CD14-positive monocyte (primary cell): ENCODE measurements around the gene WEE1. TPM values are rescaled to one million over a fixed set of nuclear protein-coding genes. Genes with fewer than 3 reads are reported as not detected.

Experiments
- DNase-seq, 3 donors: peaks; one replicate each; pipeline ENCODE4 v3.0.0-alpha.2; 2011 to 2022
- H2AFZ ChIP-seq: 2 replicates; pipeline ENCODE4 v1.6.0; 2012; ENCODE audit warnings: mild to moderate bottlenecking, low read depth, low read length, inconsistent platforms; ENCODE audit not compliant: insufficient read depth, poor library complexity, severe bottlenecking
- H3K27ac ChIP-seq, 2 donors: 1 replicate in 1 of 2; 2 replicates in 1 of 2; pipeline ENCODE4 v1.5.1; 2012 to 2013; ENCODE audit warnings: low read length in 2 of 2, control low read depth in 1 of 2, inconsistent platforms in 1 of 2, low read depth in 1 of 2, mild to moderate bottlenecking in 1 of 2
- H3K27me3 ChIP-seq, 2 donors: one replicate each; pipeline versions ENCODE4 v1.6.0 to v1.6.1; 2011 to 2013; ENCODE audit warnings: low read length in 2 of 2; ENCODE audit not compliant: control insufficient read depth in 2 of 2, insufficient read depth in 2 of 2
- H3K36me3 ChIP-seq, 2 donors: replicated peaks in 1 of 2; 1 replicate in 1 of 2; 2 replicates in 1 of 2; pipeline versions ENCODE4 v1.5.1 to v1.6.1; 2012 to 2013; ENCODE audit warnings: low read length in 2 of 2, control low read depth in 1 of 2, inconsistent platforms in 1 of 2, mild to moderate bottlenecking in 1 of 2; ENCODE audit not compliant: insufficient read depth in 2 of 2, control insufficient read depth in 1 of 2
- H3K4me1 ChIP-seq, 2 donors: 1 replicate in 1 of 2; 2 replicates in 1 of 2; pipeline versions ENCODE4 v1.5.1 to v1.6.1; 2012 to 2013; ENCODE audit warnings: low read length in 2 of 2, control low read depth in 1 of 2, inconsistent platforms in 1 of 2, mild to moderate bottlenecking in 1 of 2, moderate library complexity in 1 of 2; ENCODE audit not compliant: insufficient read depth in 2 of 2, control insufficient read depth in 1 of 2
- H3K4me2 ChIP-seq: replicated peaks from 2 replicates; pipeline ENCODE3; 2012; ENCODE audit warnings: low read length, moderate library complexity, mild to moderate bottlenecking; ENCODE audit not compliant: poor library complexity, severe bottlenecking; ENCODE audit errors: extremely low read depth
- H3K4me3 ChIP-seq, 3 experiments: fragments of 200-600 bp in 1 of 3; sonication (generic) in 1 of 3; replicated peaks in 1 of 3; 1 replicate in 2 of 3; 2 replicates in 1 of 3; pipeline ENCODE4 v1.5.1; 2011 to 2013; ENCODE audit warnings: low read length in 3 of 3, mild to moderate bottlenecking in 3 of 3, control low read depth in 2 of 3, low read depth in 2 of 3, inconsistent platforms in 1 of 3, moderate library complexity in 1 of 3
- H3K79me2 ChIP-seq: 2 replicates; pipeline ENCODE4 v1.6.0; 2012; ENCODE audit warnings: mild to moderate bottlenecking, control low read depth, inconsistent platforms, low read length, moderate library complexity; ENCODE audit not compliant: insufficient read depth
- H3K9ac ChIP-seq: 2 replicates; pipeline ENCODE4 v1.6.0; 2017; ENCODE audit warnings: low read length, mild to moderate bottlenecking; ENCODE audit not compliant: insufficient read depth, poor library complexity, severe bottlenecking
- H3K9me3 ChIP-seq, 2 donors: replicated peaks in 1 of 2; 1 replicate in 1 of 2; 2 replicates in 1 of 2; pipeline versions ENCODE4 v1.5.1 to v1.6.1; 2012 to 2013; ENCODE audit warnings: low read length in 2 of 2, control low read depth in 1 of 2; ENCODE audit not compliant: control insufficient read depth in 1 of 2, insufficient read depth in 1 of 2
- H4K20me1 ChIP-seq: 2 replicates; pipeline ENCODE4 v1.6.0; 2012; ENCODE audit warnings: mild to moderate bottlenecking, low read length, control low read depth, moderate library complexity; ENCODE audit not compliant: insufficient read depth
- H3K27ac Mint-ChIP-seq, 7 donors: one replicate each; pipeline ENCODE4 v1.8.0; 2020; ENCODE audit warnings: mild to moderate bottlenecking in 7 of 7, mixed read lengths in 7 of 7, moderate library complexity in 6 of 7, inconsistent platforms in 2 of 7
- H3K27me3 Mint-ChIP-seq, 3 donors: one replicate each; pipeline ENCODE4 v1.8.0; 2021 to 2022; ENCODE audit warnings: low read depth in 3 of 3, mild to moderate bottlenecking in 3 of 3, mixed read lengths in 3 of 3, moderate library complexity in 3 of 3, inconsistent platforms in 1 of 3
- H3K36me3 Mint-ChIP-seq, 2 donors: one replicate each; pipeline ENCODE4 v1.8.0; 2020; ENCODE audit warnings: mixed read lengths in 2 of 2, inconsistent platforms in 1 of 2, mild to moderate bottlenecking in 1 of 2
- H3K4me1 Mint-ChIP-seq: one replicate; pipeline ENCODE4 v1.8.0; 2020; ENCODE audit warnings: mild to moderate bottlenecking, mixed read lengths
- H3K4me3 Mint-ChIP-seq, 2 donors: one replicate each; pipeline ENCODE4 v1.8.0; 2020; ENCODE audit warnings: mild to moderate bottlenecking in 2 of 2, mixed read lengths in 2 of 2, moderate library complexity in 1 of 2
- H3K9me3 Mint-ChIP-seq, 7 donors: one replicate each; pipeline ENCODE4 v1.8.0; 2020 to 2022; ENCODE audit warnings: mixed read lengths in 7 of 7, mild to moderate bottlenecking in 6 of 7, moderate library complexity in 6 of 7, inconsistent platforms in 2 of 7
- CTCF ChIP-seq: fragments of 200-600 bp; IDR thresholded peaks from one replicate; pipeline ENCODE4 v1.8.0; 2022; ENCODE audit warnings: antibody characterized with exemption, mild to moderate bottlenecking
- WGBS: methylation state at CpG from one replicate; pipeline ENCODE4 v1.1.5; 2013; ENCODE audit warnings: missing lambda C conversion rate; ENCODE audit not compliant: insufficient coverage; 5-methylcytosine and 5-hydroxymethylcytosine counted together
- intact Hi-C, 2 donors: fragments of 100-400 bp; cut with micrococcal nuclease; formaldehyde crosslinking; loops; one replicate each; pipeline versions ENCODE4 v1.15.0 to v1.15.1; 2023
- polyA plus RNA-seq, 3 donors: library from polyadenylated mRNA; depleted of rRNA in 1 of 3; unstranded in 2 of 3; stranded (reverse) in 1 of 3; fragments of 300-500 nt in 2 of 3; fragments of >200 nt in 1 of 3; fragmentation: Illumina TruSeq in 2 of 3; gene quantifications; 1 replicate in 2 of 3; 2 replicates in 1 of 3; pipeline ENCODE4 v1.2.3, GENCODE V29; 2012 to 2021

WEE1 gene
- polyA plus RNA-seq, 3 donors: 0.05 to 0.41 (median 0.22) TPM

GRCh38 chr11:9626496-9627394 lies 53.3 kb downstream of the WEE1 start:
- no peak overlapping the region for H3K27ac ChIP-seq

GRCh38 chr11:9629064-9629463 lies 55.6 kb downstream of the WEE1 start:
- no peak overlapping the region for H2AFZ ChIP-seq
- no peak overlapping the region for H3K27ac ChIP-seq
- peaks cover 28 to 32% of the 10 kb centered on the region in 2 donors for H3K4me1 ChIP-seq
- 100% methylated on average over 4 of the region's 6 CpGs for WGBS
- Mint-ChIP-seq H3K4me3 (no peak overlapping the region), H3K4me1 (peaks cover 34% of the 10 kb centered on the region), H3K36me3 (no peaks in the 10 kb centered on the region), H3K9me3 (peaks cover 0 to 12% (median 4%) of the 10 kb centered on the region in 7 donors), H3K27ac (no peak overlapping the region), H3K27me3 (peaks cover 0 to 4% (median 0%) of the 10 kb centered on the region in 3 donors)
- H3K4me2 ChIP-seq: no peak overlapping the region
- no peak overlapping the region for H3K9ac ChIP-seq
- no peaks in the 10 kb centered on the region for H3K36me3 ChIP-seq
- TF ChIP-seq CTCF: no peak
- no peaks in the 10 kb centered on the region for H4K20me1 ChIP-seq
- H3K27me3 ChIP-seq: no peaks in the 10 kb centered on the region
- no peaks in the 10 kb centered on the region for H3K79me2 ChIP-seq
- H3K9me3 ChIP-seq: no peaks in the 10 kb centered on the region
- no peak for DNase-seq
- H3K4me3 ChIP-seq: no peak overlapping the region
- intact Hi-C loops: no loop called here

More at GRCh38 chr11:9626496-9627394, 53.3 kb downstream of the WEE1 start:
- H3K27me3 Mint-ChIP-seq: peaks cover 0 to 4% (median 0%) of the 10 kb centered on the region in 3 donors
- Histone ChIP-seq H3K4me1 (peaks cover 20 to 21% of the 10 kb centered on the region in 2 donors), H3K79me2 (no peaks in the 10 kb centered on the region), H3K36me3 (no peaks in the 10 kb centered on the region), H4K20me1 (no peaks in the 10 kb centered on the region), H3K27me3 (no peaks in the 10 kb centered on the region), H3K4me3 (no peak overlapping the region), H3K9me3 (no peaks in the 10 kb centered on the region), H3K9ac (no peak overlapping the region), H3K4me2 (no peak overlapping the region), H2AFZ (no peak overlapping the region)
- intact Hi-C loops: no loop called here
- H3K36me3 Mint-ChIP-seq: no peaks in the 10 kb centered on the region
- no peak overlapping the region for H3K4me3 Mint-ChIP-seq
- WGBS: 96% methylated on average over 7 of the region's 12 CpGs
- TF ChIP-seq CTCF: no peak
- H3K4me1 Mint-ChIP-seq: peaks cover 23% of the 10 kb centered on the region
- H3K27ac Mint-ChIP-seq: no peak overlapping the region
- no peak for DNase-seq
- peaks cover 0 to 11% (median 5%) of the 10 kb centered on the region in 7 donors for H3K9me3 Mint-ChIP-seq
